K562 (cell line): ENCODE results near the gene RCSD1. TPM values are rescaled to one million over a fixed set of nuclear protein-coding genes. Genes with fewer than 3 reads are reported as not detected.

Experiments used
- ATAC-seq: fragments of 200-7000 bp; cut with Tn5 transposase; 3 replicates; pipeline ENCODE4 v1.9.1; 2020; ENCODE audit warnings: moderate library complexity
- BruUV-seq: library from RNA; stranded (reverse); fragments of 400-500 nt; replicated peaks from 2 replicates; lab custom pipeline; 2021; lab: Mats Ljungman, UMichigan
- CTCF ChIA-PET: fragments of 300-600 bp; formaldehyde crosslinking; extraction: SDS; loops from one replicate; lab custom pipeline; 2021; ENCODE audit warnings: low intra/inter-chr PET ratio; lab: Yijun Ruan, JAX
- POLR2A ChIA-PET: fragments of 300-600, 350-650 bp; sonication (Branson Sonifier 250); formaldehyde crosslinking; extraction: SDS; loops from one replicate; lab custom pipeline; 2021; ENCODE audit warnings: antibody characterized with exemption, inconsistent platforms; lab: Yijun Ruan, JAX
- DNase-seq, 4 experiments: peaks; one replicate each; pipeline versions ENCODE4 v3.0.0 to v3.0.0-alpha.2; 2011 to 2018; ENCODE audit warnings: low spot score in 3 of 4, mixed read lengths in 3 of 4; ENCODE audit errors: extremely low read depth in 1 of 4
- FAIRE-seq: peaks from 2 replicates; lab custom pipeline; 2011; peaks lifted over from hg19 to GRCh38; lab: Jason Lieb, UNC
- H2AFZ ChIP-seq: 2 replicates; pipeline ENCODE4 v1.6.0; 2011; ENCODE audit warnings: low read depth, low read length, control low read depth, inconsistent platforms
- H3K27ac ChIP-seq: fragments of 200-600 bp; 3 replicates; pipeline ENCODE4 v1.8.0; 2011; ENCODE audit warnings: low read depth, mild to moderate bottlenecking, control low read depth, inconsistent platforms, low read length, moderate library complexity, mixed read lengths; ENCODE audit errors: extremely low read depth
- H3K27me3 ChIP-seq, 2 experiments: fragments of 300-600 bp in 1 of 2; 2 replicates in 1 of 2; 3 replicates in 1 of 2; pipeline versions ENCODE4 v1.6.0 to v1.8.0; 2011; ENCODE audit warnings: inconsistent platforms in 2 of 2, low read length in 2 of 2, mild to moderate bottlenecking in 1 of 2, mixed read lengths in 1 of 2, moderate library complexity in 1 of 2; ENCODE audit not compliant: control insufficient read depth in 2 of 2, insufficient read depth in 2 of 2
- H3K36me3 ChIP-seq: fragments of 300-600 bp; 3 replicates; pipeline ENCODE4 v1.8.0; 2011; ENCODE audit warnings: mild to moderate bottlenecking, low read length, inconsistent platforms; ENCODE audit not compliant: control insufficient read depth, insufficient read depth
- H3K4me1 ChIP-seq, 2 experiments: fragments of 200-600 bp in 1 of 2; replicated peaks in 1 of 2; 2 replicates in 1 of 2; 3 replicates in 1 of 2; pipeline versions ENCODE4 v1.5.1 to v1.8.0; 2011; ENCODE audit warnings: inconsistent platforms in 2 of 2, low read length in 2 of 2, mild to moderate bottlenecking in 1 of 2, mixed read lengths in 1 of 2, moderate library complexity in 1 of 2; ENCODE audit not compliant: control insufficient read depth in 2 of 2, insufficient read depth in 2 of 2
- H3K4me2 ChIP-seq: 2 replicates; pipeline ENCODE4 v1.6.1; 2011; ENCODE audit warnings: low read length, control low read depth, inconsistent platforms, mixed read lengths; ENCODE audit not compliant: insufficient read depth
- H3K4me3 ChIP-seq: fragments of 200-600 bp; sonication (generic), shearing (Covaris generic); 2 replicates; pipeline ENCODE4 v1.5.1; 2016; ENCODE audit warnings: control low read depth, inconsistent platforms
- H3K79me2 ChIP-seq: fragments of 200-600 bp; 3 replicates; pipeline ENCODE4 v1.8.0; 2011; ENCODE audit warnings: low read length, inconsistent platforms; ENCODE audit not compliant: control insufficient read depth, insufficient read depth
- H3K9ac ChIP-seq, 2 experiments: 2 replicates each; pipeline versions ENCODE4 v1.6.0 to v1.6.1; 2011; ENCODE audit warnings: low read depth in 2 of 2, low read length in 2 of 2, control low read depth in 1 of 2, inconsistent platforms in 1 of 2, mild to moderate bottlenecking in 1 of 2, mixed read lengths in 1 of 2; ENCODE audit not compliant: insufficient read depth in 1 of 2
- H3K9me1 ChIP-seq: one replicate; pipeline ENCODE4 v1.6.0; 2011; ENCODE audit warnings: inconsistent platforms, mild to moderate bottlenecking, low read length, moderate library complexity; ENCODE audit not compliant: control insufficient read depth, insufficient read depth
- H3K9me3 ChIP-seq: replicated peaks from 2 replicates; pipeline ENCODE4 v1.5.1; 2011; ENCODE audit warnings: low read depth, low read length, inconsistent platforms; ENCODE audit not compliant: control insufficient read depth, insufficient read depth
- H4K20me1 ChIP-seq: replicated peaks from 2 replicates; pipeline ENCODE4 v1.6.1; 2011; ENCODE audit warnings: low read length, inconsistent platforms, mixed read lengths; ENCODE audit not compliant: control insufficient read depth, insufficient read depth
- EP300 ChIP-seq: IDR thresholded peaks from 2 replicates; pipeline ENCODE4 v1.6.1; 2012; ENCODE audit warnings: low read length, improper control_type of control experiment
- GTF2B ChIP-seq: IDR thresholded peaks from 2 replicates; pipeline ENCODE4 v1.6.1; 2011; ENCODE audit not compliant: insufficient read length; ENCODE audit errors: extremely low read depth
- HDAC2 ChIP-seq: fragments of 450-650 bp; IDR thresholded peaks from 2 replicates; pipeline ENCODE4 v1.6.1; 2016; ENCODE audit warnings: mild to moderate bottlenecking
- MCM5 ChIP-seq: fragments of 450-650 bp; IDR thresholded peaks from 2 replicates; pipeline ENCODE4 v1.6.1; 2016; ENCODE audit warnings: low read depth
- MED1 ChIP-seq: sonication (generic); formaldehyde crosslinking; IDR thresholded peaks from 2 replicates; pipeline ENCODE4 v1.8.1; 2023; ENCODE audit warnings: missing genetic modification reagents, borderline replicate concordance
- NELFE ChIP-seq: IDR thresholded peaks from 2 replicates; pipeline ENCODE4 v1.6.1; 2011; ENCODE audit warnings: mild to moderate bottlenecking; ENCODE audit not compliant: insufficient read depth, insufficient read length
- NR0B1 ChIP-seq: fragments of 450-650 bp; IDR thresholded peaks from one replicate; pipeline ENCODE4 v1.6.1; 2018; ENCODE audit warnings: mild to moderate bottlenecking, moderate library complexity; ENCODE audit not compliant: partially characterized antibody
- SNIP1 ChIP-seq: fragments of 450-650 bp; IDR thresholded peaks from 2 replicates; pipeline ENCODE4 v1.7.1; 2017; ENCODE audit warnings: low read depth, mild to moderate bottlenecking
- TCFL5 ChIP-seq: fragments of 250-450 bp; sonication (Bioruptor Pico); conservative IDR thresholded peaks from 2 replicates; pipeline ENCODE4 v1.6.1; 2021; ENCODE audit warnings: mild to moderate bottlenecking, moderate library complexity, matching md5 sums
- TRIM28 ChIP-seq: fragments of 450-650 bp; IDR thresholded peaks from 2 replicates; pipeline ENCODE4 v1.6.1; 2017
- ZNF408 ChIP-seq: fragments of 250-450 bp; sonication (Bioruptor Pico); IDR thresholded peaks from 2 replicates; pipeline ENCODE4 v1.4.0; 2020; ENCODE audit warnings: low read depth, mild to moderate bottlenecking, moderate library complexity
- WGBS: fragments of 100-300 bp; shearing (Covaris generic); methylation state at CpG from one replicate; pipeline ENCODE4 v1.1.6; 2016; ENCODE audit warnings: low coverage, mixed read lengths; ENCODE audit not compliant: insufficient coverage; ENCODE audit errors: missing lambda C conversion rate; 5-methylcytosine and 5-hydroxymethylcytosine counted together
- in situ Hi-C: fragments of 300-500 bp; cut with MboI; formaldehyde crosslinking; loops from 4 replicates; pipeline ENCODE4 v1.15.0; 2018; ENCODE audit warnings: inconsistent platforms, mixed read lengths
- intact Hi-C: fragments of 100-400 bp; cut with micrococcal nuclease; formaldehyde crosslinking; loops from 2 replicates; pipeline ENCODE4 v1.14.2; 2022
- polyA plus RNA-seq, 8 experiments: library from polyadenylated mRNA; depleted of rRNA in 4 of 8; stranded (reverse) in 5 of 8; unstranded in 3 of 8; fragments of >200 nt; fragmentation: Nextera tagmentation in 2 of 8; fragmentation: Illumina TruSeq in 1 of 8; extraction: Ambion mirVana in 2 of 8; extraction: Trizol in 1 of 8; gene quantifications; 2 replicates each; pipeline versions ENCODE4 v1.2.1 to v1.2.3, GENCODE V29; 2011 to 2014; ENCODE audit warnings: inconsistent platforms in 1 of 8, missing spikeins in 1 of 8
- total RNA-seq, 7 experiments: library from RNA; depleted of rRNA in 6 of 7; stranded (reverse); fragments of >200 nt in 6 of 7; fragmentation: Illumina TruSeq in 2 of 7; extraction: Trizol in 2 of 7; gene quantifications; 2 replicates each; pipeline versions ENCODE4 v1.2.1 to v1.2.3, GENCODE V29; 2011 to 2021; ENCODE audit warnings: low replicate concordance in 1 of 7
- TF ChIP-seq, protein P1 (sequence below): fragments of 250-450 bp; sonication (Bioruptor Pico); IDR thresholded peaks from 2 replicates; pipeline ENCODE4 v1.5.0; 2021; ENCODE audit warnings: mild to moderate bottlenecking, moderate library complexity
- TF ChIP-seq, protein P2 (sequence below): sonication (generic); formaldehyde crosslinking; IDR thresholded peaks from 2 replicates; pipeline ENCODE4 v1.8.0; 2022; ENCODE audit warnings: missing genetic modification reagents, mild to moderate bottlenecking, moderate library complexity, borderline replicate concordance

RCSD1 gene
- total and polyA plus RNA-seq, 9 of the 15 experiments (the other 6 are each of a cell fraction or from before 2014, with no cell fraction given), result 7.8 to 69.8 (median 45.3) TPM

- DNase-seq, result peak; percentile 46 to 72 (median 57)
- H3K9ac ChIP-seq, result 0 out of 4 replicates have a peak overlapping the region, but pooled peaks of 1 of the 2 experiments have one; percentile 1
- H3K79me2 ChIP-seq, result no peaks in the 10 kb centered on the region
- no peaks in the 10 kb centered on the region for H3K36me3 ChIP-seq
- CTCF ChIA-PET, result interaction anchor here (0.6 to 2.6 kb wide), 3 partner anchors 85 to 626 kb away, joined by 3 to 45 read pairs (median 4); no protein-coding TSS in a partner anchor
- no peaks in the 10 kb centered on the region for H4K20me1 ChIP-seq
- H3K27ac ChIP-seq, result 0 out of 3 replicates have a peak overlapping the region, but pooled peaks have one; percentile 19
- ATAC-seq, result peak; percentile 87
- peak overlapping the region; percentile 86 for H2AFZ ChIP-seq
- H3K4me3 ChIP-seq, result no peak overlapping the region
- POLR2A ChIA-PET, result interaction anchor here (0.6 to 1.5 kb wide), 11 partner anchors 9 to 1738 kb away, joined by 3 to 5 read pairs (median 3); no protein-coding TSS in a partner anchor
- H3K9me1 ChIP-seq, result no peaks in the 10 kb centered on the region
- H3K4me1 ChIP-seq, result peaks cover 13 to 22% of the 10 kb centered on the region in 2 experiments; a peak in 4 of 5 replicates
- 2% methylated on average over 5 of the region's 5 CpGs for WGBS
- BruUV-seq, result no TSS peak
- FAIRE-seq, result peak; percentile 92
- H3K4me2 ChIP-seq, result peak overlapping the region; percentile 61
- peaks cover 3% of the 10 kb centered on the region; the same call in 1 of the 2 replicates for H3K9me3 ChIP-seq
- in situ Hi-C loops (loop anchor here (5.0 kb wide), 1 partner anchor 92 kb away; no protein-coding TSS in a partner anchor), intact Hi-C loops (loop anchor here (1.0 to 10.0 kb wide), 5 partner anchors 17 to 485 kb away; no protein-coding TSS in a partner anchor)
- no peaks in the 10 kb centered on the region for H3K27me3 ChIP-seq
- TF ChIP-seq ZNF408 (CRISPR knock-in tag) (no peak), MED1 (CRISPR knock-in tag) (no peak), HDAC2 (no peak), NELFE (no peak), EP300 (no peak; the same call in 1 of the 2 replicates), SNIP1 (no peak), MCM5 (no peak), NR0B1 (no peak), GTF2B (no peak), TCFL5 (CRISPR knock-in tag) (no peak), TRIM28 (no peak)
- TF ChIP-seq, protein P1, sequence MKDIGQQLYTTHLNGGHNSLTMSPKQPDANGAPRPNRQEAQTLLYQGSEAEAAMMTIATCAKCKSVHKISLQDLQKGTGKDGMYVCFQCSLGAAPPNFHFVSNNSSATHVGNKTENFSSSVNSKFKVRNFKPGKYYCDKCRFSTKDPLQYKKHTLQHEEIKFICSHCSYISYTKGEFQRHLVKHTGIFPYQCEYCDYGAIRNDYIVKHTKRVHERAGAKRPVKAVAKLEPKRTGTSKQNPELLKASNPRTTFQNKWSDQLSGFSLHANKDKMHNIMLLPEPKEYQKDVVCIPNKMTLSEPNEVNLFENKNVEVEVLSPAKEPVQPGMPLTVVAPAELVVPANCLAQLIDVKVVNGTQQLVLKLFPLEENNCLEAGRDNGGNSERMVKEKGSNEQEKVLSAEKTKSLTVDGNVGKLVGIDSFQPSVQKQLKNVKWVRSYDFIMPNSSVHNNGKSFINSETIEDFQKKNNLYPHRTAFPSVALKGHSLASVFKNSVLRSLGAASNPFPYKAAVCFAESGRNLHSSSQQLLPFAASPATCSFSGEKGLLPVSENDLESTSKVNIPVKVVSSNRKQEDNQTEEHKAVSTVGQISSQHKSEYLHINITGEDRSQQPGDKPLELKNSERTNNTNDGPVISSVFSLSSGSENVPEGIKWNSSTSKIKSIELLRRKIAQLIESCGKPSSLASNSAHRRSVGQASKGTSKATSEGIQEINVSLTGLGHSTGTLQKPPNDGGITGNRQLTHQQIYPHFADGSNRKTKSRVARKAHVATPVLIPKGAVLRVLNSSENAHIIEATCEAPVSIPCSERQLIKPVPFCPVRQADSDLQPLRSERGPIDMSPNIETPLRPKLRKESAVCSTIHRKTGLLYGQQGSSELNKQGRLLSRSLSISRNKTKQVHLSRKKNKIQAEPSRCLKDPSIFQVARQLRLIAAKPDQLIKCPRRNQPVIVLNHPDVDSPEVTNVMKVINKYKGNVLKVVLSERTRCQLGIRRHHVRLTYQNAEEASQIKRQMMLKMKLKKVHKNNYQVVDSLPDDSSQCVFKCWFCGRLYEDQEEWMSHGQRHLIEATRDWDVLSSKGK, result no peak
- TF ChIP-seq, protein P2, sequence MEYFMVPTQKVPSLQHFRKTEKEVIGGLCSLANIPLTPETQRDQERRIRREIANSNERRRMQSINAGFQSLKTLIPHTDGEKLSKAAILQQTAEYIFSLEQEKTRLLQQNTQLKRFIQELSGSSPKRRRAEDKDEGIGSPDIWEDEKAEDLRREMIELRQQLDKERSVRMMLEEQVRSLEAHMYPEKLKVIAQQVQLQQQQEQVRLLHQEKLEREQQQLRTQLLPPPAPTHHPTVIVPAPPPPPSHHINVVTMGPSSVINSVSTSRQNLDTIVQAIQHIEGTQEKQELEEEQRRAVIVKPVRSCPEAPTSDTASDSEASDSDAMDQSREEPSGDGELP (CRISPR knock-in tag), result no peak
Measured at GRCh38 chr1:167599957-167600581, 30.0 kb upstream of the RCSD1 start.
